Keratinocyte (primary cell): ENCODE results near the gene ALDH3B2. TPM values are rescaled to one million over a fixed set of nuclear protein-coding genes. Genes with fewer than 3 reads are reported as not detected.
"Not testable (repeated sequence)": the region's sequence is repeated elsewhere in the genome, so short reads cannot be mapped to it uniquely, and the experiment has no call there.

Experiments used
- DNase-seq: peaks from one replicate; pipeline ENCODE4 v3.0.0-alpha.2; 2011; ENCODE audit warnings: low read depth, missing footprints, low spot score
- FAIRE-seq: peaks from 2 replicates; lab custom pipeline; 2011; peaks lifted over from hg19 to GRCh38; lab: Jason Lieb, UNC
- H2AFZ ChIP-seq: 2 replicates; pipeline ENCODE4 v1.6.0; 2012; ENCODE audit warnings: low read length, control low read depth, inconsistent platforms; ENCODE audit not compliant: control insufficient read depth
- H3K27ac ChIP-seq: 2 replicates; pipeline ENCODE4 v1.5.1; 2011; ENCODE audit warnings: low read length; ENCODE audit not compliant: control insufficient read depth, insufficient read depth
- H3K27me3 ChIP-seq: 3 replicates; pipeline ENCODE4 v1.6.0; 2011; ENCODE audit warnings: low read length; ENCODE audit not compliant: control insufficient read depth, insufficient read depth; ENCODE audit errors: extremely low read depth
- H3K36me3 ChIP-seq, 2 experiments: 2 replicates in 1 of 2; 3 replicates in 1 of 2; pipeline ENCODE4 v1.5.1; 2011; ENCODE audit warnings: low read length in 2 of 2, mild to moderate bottlenecking in 1 of 2; ENCODE audit not compliant: control insufficient read depth in 2 of 2, insufficient read depth in 2 of 2; ENCODE audit errors: extremely low read depth in 1 of 2
- H3K4me1 ChIP-seq: 3 replicates; pipeline ENCODE4 v1.5.1; 2011; ENCODE audit warnings: low read length; ENCODE audit not compliant: control insufficient read depth, insufficient read depth; ENCODE audit errors: extremely low read depth
- H3K4me2 ChIP-seq: 3 replicates; pipeline ENCODE4 v1.6.0; 2011; ENCODE audit warnings: low read depth, low read length; ENCODE audit not compliant: control insufficient read depth, insufficient read depth; ENCODE audit errors: extremely low read depth
- H3K4me3 ChIP-seq, 3 experiments: fragments of 200-600 bp in 1 of 3; sonication (generic) in 1 of 3; 2 replicates in 2 of 3; 3 replicates in 1 of 3; pipeline ENCODE4 v1.5.1; 2011 to 2016; ENCODE audit warnings: low read length in 3 of 3, mild to moderate bottlenecking in 3 of 3, control low read depth in 2 of 3, inconsistent platforms in 1 of 3, low read depth in 1 of 3, mixed read lengths in 1 of 3, mixed run types in 1 of 3, moderate library complexity in 1 of 3; ENCODE audit not compliant: control insufficient read depth in 2 of 3, insufficient read depth in 2 of 3; ENCODE audit errors: extremely low read depth in 1 of 3
- H3K79me2 ChIP-seq: 2 replicates; pipeline ENCODE4 v1.6.0; 2012; ENCODE audit warnings: low read length; ENCODE audit not compliant: control insufficient read depth, insufficient read depth
- H3K9ac ChIP-seq: 3 replicates; pipeline ENCODE4 v1.6.0; 2011; ENCODE audit warnings: low read length; ENCODE audit not compliant: control insufficient read depth, insufficient read depth; ENCODE audit errors: extremely low read depth
- H3K9me1 ChIP-seq: 3 replicates; pipeline ENCODE4 v1.6.0; 2011; ENCODE audit warnings: low read length; ENCODE audit not compliant: control insufficient read depth, insufficient read depth; ENCODE audit errors: extremely low read depth
- H3K9me3 ChIP-seq: 2 replicates; pipeline ENCODE4 v1.5.1; 2012; ENCODE audit warnings: low read depth, low read length; ENCODE audit not compliant: control insufficient read depth
- H4K20me1 ChIP-seq: 3 replicates; pipeline ENCODE4 v1.6.0; 2011; ENCODE audit warnings: low read length; ENCODE audit not compliant: control insufficient read depth, insufficient read depth; ENCODE audit errors: extremely low read depth
- dilution Hi-C: fragments of 300-500 bp; cut with MboI; formaldehyde crosslinking; loops from one replicate; pipeline ENCODE4 v1.7.0; 2020; ENCODE audit warnings: low sequenced_read_pairs; ENCODE audit not compliant: extremely low pct_ligation_motif_present
- polyA plus RNA-seq, 5 experiments: library from polyadenylated mRNA; depleted of rRNA in 3 of 5; stranded (reverse) in 3 of 5; stranded (forward) in 1 of 5; unstranded in 1 of 5; fragments of >200 nt; gene quantifications; 1 replicate in 1 of 5; 2 replicates in 3 of 5; 3 replicates in 1 of 5; pipeline versions ENCODE4 v1.2.1 to v1.2.3, GENCODE V29; 2011 to 2012; ENCODE audit warnings: missing spikeins in 2 of 5, low read depth in 1 of 5, low replicate concordance in 1 of 5

ALDH3B2 gene
- polyA plus RNA-seq, 1 donor (not counting 4 experiments of a cell fraction or from before 2014, with no cell fraction given): 0.67 TPM

GRCh38 chr11:67621928-67622327 is 52.5 kb downstream of the ALDH3B2 start:
- DNase-seq, FAIRE-seq, H3K27ac ChIP-seq, H3K9me1 ChIP-seq, dilution Hi-C loops, H3K9ac ChIP-seq, H3K36me3 ChIP-seq, H4K20me1 ChIP-seq, H3K4me1 ChIP-seq, H3K79me2 ChIP-seq, H3K4me3 ChIP-seq, H3K4me2 ChIP-seq, H2AFZ ChIP-seq, H3K27me3 ChIP-seq, H3K9me3 ChIP-seq: not testable (repeated sequence)

- H3K4me1 ChIP-seq, H3K27me3 ChIP-seq, H4K20me1 ChIP-seq, H3K4me2 ChIP-seq, H3K36me3 ChIP-seq, H2AFZ ChIP-seq, DNase-seq, H3K9me3 ChIP-seq, H3K9ac ChIP-seq, dilution Hi-C loops, H3K27ac ChIP-seq, H3K79me2 ChIP-seq, FAIRE-seq, H3K9me1 ChIP-seq, H3K4me3 ChIP-seq: not testable (repeated sequence)
Measured at GRCh38 chr11:67620621-67621020, 53.8 kb downstream of the ALDH3B2 start.

- not testable (repeated sequence) for H2AFZ ChIP-seq, H3K9ac ChIP-seq, H3K4me2 ChIP-seq
Measured at GRCh38 chr11:67619683-67620618, 54.5 kb downstream of the ALDH3B2 start.

GRCh38 chr11:67618901-67619659 is 55.3 kb downstream of the ALDH3B2 start:
- H3K9me1 ChIP-seq, DNase-seq, H3K79me2 ChIP-seq, H3K4me2 ChIP-seq, H3K36me3 ChIP-seq, H3K9ac ChIP-seq, H3K27ac ChIP-seq, H3K27me3 ChIP-seq, H2AFZ ChIP-seq, FAIRE-seq, dilution Hi-C loops, H4K20me1 ChIP-seq, H3K4me1 ChIP-seq, H3K9me3 ChIP-seq, H3K4me3 ChIP-seq: not testable (repeated sequence)

More at GRCh38 chr11:67619683-67620618, 54.5 kb downstream of the ALDH3B2 start:
- H3K4me1 ChIP-seq, H3K27ac ChIP-seq, FAIRE-seq, H3K36me3 ChIP-seq, H3K79me2 ChIP-seq, H3K9me3 ChIP-seq, H4K20me1 ChIP-seq, H3K9me1 ChIP-seq, DNase-seq, dilution Hi-C loops, H3K4me3 ChIP-seq, H3K27me3 ChIP-seq: not testable (repeated sequence)
